Measurements from ENCODE around the gene SLC25A38. TPM values are rescaled to one million over a fixed set of nuclear protein-coding genes. Genes with fewer than 3 reads are reported as not detected.
"Not testable (repeated sequence)": the region's sequence is repeated elsewhere in the genome, so short reads cannot be mapped to it uniquely, and the experiment has no call there.

The SLC25A38 gene
- total RNA-seq, 1 donor from 2014 or later: 20.8 TPM

DNA sequence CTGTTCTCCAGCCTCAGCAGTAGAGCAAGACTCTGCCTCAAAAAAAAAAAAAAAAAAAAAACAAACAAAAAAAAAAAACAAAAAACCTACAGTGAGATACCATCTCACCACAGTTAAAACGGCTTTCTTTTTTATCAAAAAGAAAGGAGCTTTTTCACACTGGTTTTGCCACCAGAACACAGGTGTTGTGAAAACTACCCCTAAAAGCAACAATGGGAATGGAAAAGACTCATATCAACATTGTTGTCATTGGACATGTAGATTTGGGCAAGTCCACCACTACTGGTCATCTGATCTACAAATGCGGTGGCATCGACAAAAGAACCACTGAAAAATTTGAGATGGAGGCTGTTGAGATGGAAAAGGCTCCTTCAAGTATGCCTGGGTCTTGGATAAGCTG, 24.8 kb upstream of the SLC25A38 start:
- no peak overlapping the region for H3K4me3 ChIP-seq (ENCODE audit: low read depth, low read length)
- no peak for DNase-seq (ENCODE audit: low read depth)
- TF ChIP-seq, protein P1, sequence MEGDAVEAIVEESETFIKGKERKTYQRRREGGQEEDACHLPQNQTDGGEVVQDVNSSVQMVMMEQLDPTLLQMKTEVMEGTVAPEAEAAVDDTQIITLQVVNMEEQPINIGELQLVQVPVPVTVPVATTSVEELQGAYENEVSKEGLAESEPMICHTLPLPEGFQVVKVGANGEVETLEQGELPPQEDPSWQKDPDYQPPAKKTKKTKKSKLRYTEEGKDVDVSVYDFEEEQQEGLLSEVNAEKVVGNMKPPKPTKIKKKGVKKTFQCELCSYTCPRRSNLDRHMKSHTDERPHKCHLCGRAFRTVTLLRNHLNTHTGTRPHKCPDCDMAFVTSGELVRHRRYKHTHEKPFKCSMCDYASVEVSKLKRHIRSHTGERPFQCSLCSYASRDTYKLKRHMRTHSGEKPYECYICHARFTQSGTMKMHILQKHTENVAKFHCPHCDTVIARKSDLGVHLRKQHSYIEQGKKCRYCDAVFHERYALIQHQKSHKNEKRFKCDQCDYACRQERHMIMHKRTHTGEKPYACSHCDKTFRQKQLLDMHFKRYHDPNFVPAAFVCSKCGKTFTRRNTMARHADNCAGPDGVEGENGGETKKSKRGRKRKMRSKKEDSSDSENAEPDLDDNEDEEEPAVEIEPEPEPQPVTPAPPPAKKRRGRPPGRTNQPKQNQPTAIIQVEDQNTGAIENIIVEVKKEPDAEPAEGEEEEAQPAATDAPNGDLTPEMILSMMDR (conservative IDR thresholded peaks at IDR 0.05; ENCODE audit: low read depth, low read length): no peak

DNA sequence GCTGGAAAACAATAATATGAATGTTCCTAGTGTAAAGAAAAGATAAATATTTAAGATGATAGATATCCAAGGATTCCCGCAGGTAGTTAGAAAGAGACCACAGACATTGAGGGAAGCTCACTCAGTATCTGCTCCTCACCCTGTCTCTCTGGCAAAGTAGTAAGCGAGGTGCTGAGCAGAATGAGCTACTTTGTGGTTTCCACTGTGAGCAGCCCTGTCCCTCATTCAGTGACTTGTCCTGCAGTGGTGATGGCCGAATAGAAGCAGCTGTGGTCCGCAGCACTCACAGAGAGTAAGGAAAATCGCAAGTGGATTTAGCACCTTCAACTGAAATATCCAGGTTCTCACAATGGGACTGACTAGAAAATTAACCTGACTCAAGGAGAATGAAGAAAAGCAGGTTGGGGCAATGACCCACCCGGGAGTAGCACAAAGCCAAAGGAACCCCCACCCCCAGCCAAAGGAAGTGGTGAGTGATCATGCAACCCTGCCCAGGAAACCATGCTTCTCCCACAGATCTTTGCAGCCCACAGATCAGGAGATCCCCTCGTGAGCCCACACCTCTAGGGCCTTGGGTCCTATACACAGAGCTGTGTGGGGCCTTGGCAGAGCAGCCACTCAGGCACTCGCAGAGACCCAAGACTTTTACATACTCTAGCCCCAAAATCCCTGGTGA, 21.8 kb upstream of the SLC25A38 start:
- no peak overlapping the region for H3K4me3 ChIP-seq (ENCODE audit: low read depth, low read length)
- TF ChIP-seq, protein P1 (conservative IDR thresholded peaks at IDR 0.05; ENCODE audit: low read depth, low read length): no peak
- no peak for DNase-seq (ENCODE audit: low read depth)

DNA sequence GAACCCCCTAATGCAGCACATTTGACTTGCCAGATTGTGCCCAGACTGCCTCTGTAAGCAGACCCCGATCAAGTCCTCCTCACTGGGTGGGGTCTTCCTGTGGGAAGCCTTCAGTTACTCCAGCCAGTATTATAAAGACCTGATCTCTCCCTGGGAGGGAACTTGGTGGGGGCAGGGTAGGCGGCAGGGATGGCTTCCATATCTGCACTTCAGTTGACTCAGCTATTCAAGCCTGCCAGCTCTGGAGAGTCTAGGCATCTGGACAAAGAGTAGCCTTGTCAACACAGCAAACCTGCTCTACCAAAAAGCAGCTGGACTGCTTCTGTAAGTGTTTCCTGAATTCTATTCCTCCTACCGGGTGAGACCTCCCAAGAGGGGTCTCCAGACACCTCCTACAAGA, 21.0 kb upstream of the SLC25A38 start:
- no peak overlapping the region for H3K4me3 ChIP-seq (ENCODE audit: low read depth, low read length)
- TF ChIP-seq, protein P1 (conservative IDR thresholded peaks at IDR 0.05; ENCODE audit: low read depth, low read length): no peak
- DNase-seq (ENCODE audit: low read depth): no peak

DNA sequence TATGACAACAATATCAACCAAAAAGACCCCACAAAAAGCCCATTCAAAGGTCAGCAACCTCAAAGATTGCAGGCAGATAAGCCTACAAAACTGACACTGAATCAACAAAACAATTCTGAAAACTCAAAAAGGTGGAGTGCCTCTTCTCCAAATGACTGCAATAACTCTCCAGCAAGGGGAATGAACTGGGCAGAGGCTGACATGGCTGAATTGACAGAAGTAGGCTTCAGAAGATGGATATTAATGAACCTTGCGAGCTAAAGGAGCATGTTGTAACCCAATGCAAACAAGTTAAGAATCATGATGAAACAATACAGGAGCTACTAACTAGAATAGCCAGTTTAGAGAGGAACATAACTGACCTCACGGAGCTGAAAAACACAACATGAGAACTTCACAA, 20.4 kb upstream of the SLC25A38 start:
- no peak overlapping the region for H3K4me3 ChIP-seq (ENCODE audit: low read depth, low read length)
- DNase-seq (ENCODE audit: low read depth): no peak
- TF ChIP-seq, protein P1 (conservative IDR thresholded peaks at IDR 0.05; ENCODE audit: low read depth, low read length): no peak

DNA sequence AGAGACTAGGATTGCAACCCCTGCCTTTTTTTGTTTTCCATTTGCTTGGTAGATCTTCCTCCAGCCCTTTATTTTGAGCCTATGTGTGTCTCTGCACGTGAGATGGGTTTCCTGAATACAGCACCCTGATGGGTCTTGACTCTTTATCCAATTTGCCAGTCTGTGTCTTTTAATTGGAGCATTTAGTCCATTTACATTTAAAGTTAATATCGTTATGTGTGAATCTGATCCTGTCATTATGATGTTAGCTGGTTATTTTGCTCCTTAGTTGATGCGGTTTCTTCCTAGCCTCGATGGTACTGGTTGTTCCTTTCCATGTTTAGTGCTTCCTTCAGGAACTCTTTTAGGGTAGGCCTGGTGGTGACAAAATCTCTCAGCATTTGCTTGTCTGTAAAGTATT, 12.7 kb upstream of the SLC25A38 start:
- DNase-seq (ENCODE audit: low read depth); H3K4me3 ChIP-seq (ENCODE audit: low read depth, low read length): not testable (repeated sequence)

DNA sequence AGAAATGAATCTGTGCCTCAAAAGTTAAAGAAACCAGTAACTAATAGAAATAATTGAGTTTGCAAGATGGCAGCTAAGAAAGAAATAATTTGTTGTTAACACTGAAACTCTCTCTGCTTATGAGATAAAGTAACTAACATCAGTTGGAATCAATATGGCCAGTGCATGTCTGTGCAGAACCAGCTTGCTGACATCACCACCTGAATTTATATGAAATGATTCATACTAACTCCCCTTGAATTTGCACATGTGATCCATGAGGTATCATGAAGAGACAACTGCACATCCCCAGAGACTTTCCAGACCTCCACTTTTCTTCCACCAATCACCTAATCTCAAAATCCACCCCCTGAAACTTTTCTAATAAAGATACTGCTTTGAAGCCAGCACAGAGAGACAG, 10.3 kb upstream of the SLC25A38 start:
- TF ChIP-seq, protein P1 (conservative IDR thresholded peaks at IDR 0.05; ENCODE audit: low read depth, low read length): no peak
- H3K4me3 ChIP-seq (ENCODE audit: low read depth, low read length): no peak overlapping the region
- no peak for DNase-seq (ENCODE audit: low read depth)

DNA sequence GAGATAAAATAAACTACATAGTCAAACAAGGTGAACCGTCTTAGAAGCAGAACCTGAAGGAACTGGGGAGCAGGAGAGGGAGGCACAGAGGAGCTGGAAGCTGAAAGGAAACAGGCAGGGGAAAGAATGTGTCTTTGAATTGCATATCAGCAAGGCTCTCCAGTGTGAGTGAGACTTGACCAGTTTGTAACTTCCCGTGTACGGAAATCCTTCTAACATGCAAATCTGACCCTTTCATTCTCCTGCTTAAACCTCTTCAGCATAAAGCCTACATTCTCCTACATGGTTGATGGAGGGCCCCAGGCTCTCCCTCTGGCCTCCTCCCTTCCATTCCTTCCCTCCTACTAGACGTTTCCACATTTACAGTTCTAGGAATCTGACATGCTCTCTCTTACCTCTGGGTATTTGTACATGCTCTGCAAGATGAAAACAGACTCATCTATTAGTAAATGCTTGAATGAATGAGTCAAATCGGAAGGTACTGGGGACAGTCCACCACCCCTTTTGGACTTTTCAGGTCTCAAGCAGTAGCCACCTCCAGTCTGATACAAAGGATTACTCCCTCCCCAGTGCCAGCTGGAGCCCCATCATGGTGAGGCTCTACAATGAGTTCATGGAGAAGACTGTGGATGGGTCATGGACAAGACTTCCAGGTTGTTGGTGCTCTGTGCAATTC, 6.1 kb upstream of the SLC25A38 start:
- no peak overlapping the region for H3K4me3 ChIP-seq (ENCODE audit: low read depth, low read length)
- no peak for DNase-seq (ENCODE audit: low read depth)
- TF ChIP-seq, protein P1 (conservative IDR thresholded peaks at IDR 0.05; ENCODE audit: low read depth, low read length): no peak
